GM12891 (cell line): Measurements from ENCODE around the gene ESRRG.
"Not testable (repeated sequence)": the region's sequence is repeated elsewhere in the genome, so short reads cannot be mapped to it uniquely, and the experiment has no call there.

ENCODE experiments used
- DNase-seq: peaks from one replicate; pipeline ENCODE4 v3.0.0; 2011; ENCODE audit warnings: low spot score; ENCODE audit not compliant: insufficient read length
- FAIRE-seq: peaks from 2 replicates; lab custom pipeline; 2011; peaks lifted over from hg19 to GRCh38; lab: Jason Lieb, UNC
- PAX5 ChIP-seq: IDR thresholded peaks from 2 replicates; pipeline ENCODE4 v1.6.1; 2011; ENCODE audit warnings: low read length, moderate library complexity, mild to moderate bottlenecking; ENCODE audit not compliant: insufficient read depth, severe bottlenecking
- POLR2A ChIP-seq: IDR thresholded peaks from 2 replicates; pipeline ENCODE4 v1.6.1; 2011; ENCODE audit warnings: low read depth, low read length, control low read depth
- POLR2AphosphoS5 ChIP-seq: IDR thresholded peaks from 2 replicates; pipeline ENCODE4 v1.6.1; 2011; ENCODE audit warnings: low read depth, low read length, control low read depth
- POU2F2 ChIP-seq: IDR thresholded peaks from 2 replicates; pipeline ENCODE4 v1.6.1; 2011; ENCODE audit warnings: low read depth, mild to moderate bottlenecking, control low read depth, low read length, moderate library complexity
- SPI1 ChIP-seq: IDR thresholded peaks from 2 replicates; pipeline ENCODE4 v1.6.1; 2011; ENCODE audit warnings: low read depth, low read length, control low read depth
- TAF1 ChIP-seq: IDR thresholded peaks from 2 replicates; pipeline ENCODE4 v1.6.1; 2011; ENCODE audit warnings: low read depth, low read length, control low read depth

Gene ESRRG

DNA sequence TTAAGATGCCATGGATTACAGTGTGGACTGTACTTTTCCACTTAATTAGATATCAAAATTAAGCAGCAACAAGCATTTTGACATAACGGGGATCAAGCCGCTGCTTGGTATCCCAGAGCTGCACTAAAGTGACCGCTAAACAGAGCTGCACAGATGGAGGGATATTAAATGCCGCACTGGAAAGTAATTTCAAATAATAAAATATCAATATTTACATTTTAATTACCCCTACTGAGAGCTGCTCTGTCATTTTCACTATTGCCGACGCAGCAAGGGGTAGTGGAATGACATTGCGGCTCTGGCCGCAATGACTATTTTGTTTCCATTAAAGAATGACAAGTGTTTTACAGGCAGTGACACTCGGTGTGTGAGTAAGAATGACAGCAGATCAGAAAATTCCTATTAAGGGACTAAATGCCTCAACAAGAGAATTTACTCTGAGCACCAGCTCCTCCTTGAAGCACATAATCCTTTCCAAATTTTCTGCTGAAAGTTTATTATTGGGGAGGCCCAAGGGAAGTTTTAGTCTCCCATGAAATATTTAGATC lies 190.9 kb downstream of the ESRRG start:
- TF ChIP-seq POLR2A: no peak
- TF ChIP-seq POLR2AphosphoS5: no peak
- TF ChIP-seq POU2F2: no peak
- TF ChIP-seq SPI1: no peak
- no peak for TF ChIP-seq PAX5
- no peak for TF ChIP-seq TAF1
- no peak for FAIRE-seq

DNA sequence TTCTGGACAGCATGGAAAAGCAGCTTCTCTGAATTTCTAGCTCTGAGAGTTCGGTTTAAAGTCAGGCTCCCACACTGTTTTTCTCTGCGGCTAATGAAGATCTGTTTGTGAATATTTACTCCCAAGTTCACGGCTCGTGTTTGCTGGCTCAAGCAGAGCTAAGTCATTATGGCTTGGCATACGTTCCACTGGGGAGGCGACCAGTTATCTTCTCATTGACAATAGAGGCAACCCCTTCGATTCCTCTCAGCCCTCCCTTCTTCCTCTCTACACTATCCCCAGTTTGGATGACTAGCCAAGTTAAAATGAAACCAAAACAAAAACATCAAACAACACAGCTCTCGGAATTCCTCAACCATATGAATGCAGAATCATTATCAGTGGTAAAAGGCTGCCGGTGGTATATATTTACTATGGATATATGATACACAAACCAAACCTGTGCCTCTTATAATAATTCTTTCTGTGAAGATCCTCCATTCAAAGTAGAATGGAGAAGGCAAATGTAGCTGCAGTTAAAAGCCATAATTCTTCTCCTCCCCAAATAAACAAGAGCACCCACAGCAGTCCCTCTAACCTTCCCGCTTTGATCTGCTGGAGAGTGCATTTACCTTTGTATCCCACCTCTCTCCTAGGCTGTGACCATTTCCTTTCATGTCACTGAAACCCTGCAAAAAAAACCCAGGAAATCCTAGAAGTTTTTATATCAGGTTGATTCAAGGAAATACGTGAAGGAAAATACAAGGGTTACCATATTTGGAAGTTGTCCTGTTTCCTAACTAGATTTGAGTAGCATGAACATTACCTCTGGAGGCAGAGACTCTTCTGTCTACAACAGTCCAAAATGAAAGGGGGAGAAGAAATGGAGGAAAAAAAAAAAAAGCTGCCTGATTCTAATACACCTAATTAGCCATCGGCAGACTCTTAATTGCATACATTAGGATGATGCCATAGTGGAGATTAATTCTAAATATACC lies 191.7 kb downstream of the ESRRG start:
- DNase-seq (no peak), FAIRE-seq (no peak)
- TF ChIP-seq TAF1 (no peak), POLR2A (no peak), PAX5 (no peak), POLR2AphosphoS5 (no peak), SPI1 (no peak), POU2F2 (no peak)

More for the DNA sequence above, 190.9 kb downstream of the ESRRG start:
- DNase-seq: no peak

DNA sequence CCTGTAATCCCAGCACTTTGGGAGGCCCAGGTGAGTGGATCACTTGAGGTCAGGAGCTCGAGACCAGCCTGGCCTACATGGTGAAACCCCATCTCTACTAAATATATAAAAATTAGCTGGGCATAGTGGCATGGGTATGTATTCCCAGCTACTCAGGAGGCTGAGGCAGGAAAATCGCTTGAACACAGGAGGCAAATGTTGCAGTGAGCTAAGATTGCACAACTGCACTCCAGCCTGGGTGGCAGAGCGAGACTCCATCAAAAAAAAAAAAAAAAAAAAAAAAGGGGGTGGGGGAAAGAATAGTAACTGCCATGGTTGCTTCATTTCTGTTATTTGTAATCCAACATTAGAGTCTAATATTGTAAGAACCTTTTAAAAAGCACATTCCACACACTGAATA lies 193.4 kb downstream of the ESRRG start:
- not testable (repeated sequence) for DNase-seq

GRCh38 chr1:216528816-216529215 lies 194.4 kb downstream of the ESRRG start:
- FAIRE-seq (peak; percentile 66), DNase-seq (no peak)
- TF ChIP-seq PAX5 (no peak), POLR2A (no peak), POU2F2 (no peak), POLR2AphosphoS5 (no peak), SPI1 (no peak), TAF1 (no peak)

More for the DNA sequence above, 193.4 kb downstream of the ESRRG start:
- FAIRE-seq: not testable (repeated sequence)

GRCh38 chr1:216523449-216524190 lies 199.6 kb downstream of the ESRRG start:
- FAIRE-seq (no peak), DNase-seq (no peak)

GRCh38 chr1:216523043-216523442 lies 200.2 kb downstream of the ESRRG start:
- TF ChIP-seq SPI1 (no peak), POLR2A (no peak), POU2F2 (no peak), TAF1 (no peak), PAX5 (no peak), POLR2AphosphoS5 (no peak)
- FAIRE-seq (no peak), DNase-seq (no peak)

More at GRCh38 chr1:216523449-216524190, 199.6 kb downstream of the ESRRG start:
- TF ChIP-seq SPI1 (no peak), POU2F2 (no peak), POLR2A (no peak), PAX5 (no peak), TAF1 (no peak), POLR2AphosphoS5 (no peak)

- no peak for FAIRE-seq
- TF ChIP-seq PAX5 (no peak), TAF1 (no peak), SPI1 (no peak), POLR2AphosphoS5 (no peak), POLR2A (no peak), POU2F2 (no peak)
- DNase-seq: no peak
These were observed 201.8 kb downstream of the ESRRG start for GRCh38 chr1:216521477-216521876.

GRCh38 chr1:216518844-216519627 lies 204.2 kb downstream of the ESRRG start:
- TF ChIP-seq POU2F2: no peak
- no peak for TF ChIP-seq TAF1
- no peak for TF ChIP-seq PAX5
- no peak for TF ChIP-seq POLR2AphosphoS5
- TF ChIP-seq SPI1: no peak
- no peak for TF ChIP-seq POLR2A
- FAIRE-seq (no peak), DNase-seq (no peak)

GRCh38 chr1:216502528-216503162 lies 220.6 kb downstream of the ESRRG start:
- no peak for DNase-seq
- TF ChIP-seq POU2F2 (no peak), TAF1 (no peak), POLR2AphosphoS5 (no peak), POLR2A (no peak), PAX5 (no peak)
- FAIRE-seq: no peak
